ENCODE data around the gene ELL3.

ELL3 gene

GRCh38 chr15:43723151-43723550, 53.6 kb downstream of the ELL3 start:
- no peak for DNase-seq (ENCODE audit: low spot score)

All from COLO829 (cell line).